ENCODE data around the gene THUMPD1. TPM values are rescaled to one million over a fixed set of nuclear protein-coding genes. Genes with fewer than 3 reads are reported as not detected.

The THUMPD1 gene
- total RNA-seq, 1 donor from 2014 or later: 30.1 TPM

DNA sequence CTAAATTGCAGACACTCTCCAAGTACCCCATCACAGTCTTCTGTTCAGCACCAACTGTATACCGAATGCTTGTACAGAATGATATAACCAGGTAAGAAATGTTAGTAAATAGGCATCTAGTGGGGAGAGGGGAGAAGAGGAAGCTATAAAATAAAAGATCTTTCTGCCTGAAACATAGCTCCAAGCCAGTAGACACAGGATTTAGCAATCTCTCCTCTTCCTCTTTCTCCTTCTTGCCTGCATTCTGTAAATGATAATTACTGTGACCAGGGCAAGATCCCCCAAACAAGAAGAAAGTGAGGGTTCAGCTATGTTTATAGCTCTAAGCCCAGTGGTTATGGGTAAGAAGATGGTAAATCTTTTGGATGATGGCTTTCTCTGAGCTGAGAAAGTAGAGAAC is 40.1 kb upstream of the THUMPD1 start:
- TF ChIP-seq, protein P1, sequence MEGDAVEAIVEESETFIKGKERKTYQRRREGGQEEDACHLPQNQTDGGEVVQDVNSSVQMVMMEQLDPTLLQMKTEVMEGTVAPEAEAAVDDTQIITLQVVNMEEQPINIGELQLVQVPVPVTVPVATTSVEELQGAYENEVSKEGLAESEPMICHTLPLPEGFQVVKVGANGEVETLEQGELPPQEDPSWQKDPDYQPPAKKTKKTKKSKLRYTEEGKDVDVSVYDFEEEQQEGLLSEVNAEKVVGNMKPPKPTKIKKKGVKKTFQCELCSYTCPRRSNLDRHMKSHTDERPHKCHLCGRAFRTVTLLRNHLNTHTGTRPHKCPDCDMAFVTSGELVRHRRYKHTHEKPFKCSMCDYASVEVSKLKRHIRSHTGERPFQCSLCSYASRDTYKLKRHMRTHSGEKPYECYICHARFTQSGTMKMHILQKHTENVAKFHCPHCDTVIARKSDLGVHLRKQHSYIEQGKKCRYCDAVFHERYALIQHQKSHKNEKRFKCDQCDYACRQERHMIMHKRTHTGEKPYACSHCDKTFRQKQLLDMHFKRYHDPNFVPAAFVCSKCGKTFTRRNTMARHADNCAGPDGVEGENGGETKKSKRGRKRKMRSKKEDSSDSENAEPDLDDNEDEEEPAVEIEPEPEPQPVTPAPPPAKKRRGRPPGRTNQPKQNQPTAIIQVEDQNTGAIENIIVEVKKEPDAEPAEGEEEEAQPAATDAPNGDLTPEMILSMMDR (IDR thresholded peaks at IDR 0.05; ENCODE audit: partially characterized antibody, unreplicated experiment): no peak
- Mint-ChIP-seq H3K4me3 (ENCODE audit: unreplicated experiment) (no peak overlapping the region), H3K9me3 (ENCODE audit: unreplicated experiment) (no peaks in the 10 kb centered on the region), H3K36me3 (ENCODE audit: unreplicated experiment) (no peaks in the 10 kb centered on the region), H3K27me3 (ENCODE audit: unreplicated experiment) (no peaks in the 10 kb centered on the region), H3K4me1 (ENCODE audit: low read depth, unreplicated experiment) (no peaks in the 10 kb centered on the region), H3K27ac (ENCODE audit: unreplicated experiment) (no peak overlapping the region)
- DNase-seq: no peak

DNA sequence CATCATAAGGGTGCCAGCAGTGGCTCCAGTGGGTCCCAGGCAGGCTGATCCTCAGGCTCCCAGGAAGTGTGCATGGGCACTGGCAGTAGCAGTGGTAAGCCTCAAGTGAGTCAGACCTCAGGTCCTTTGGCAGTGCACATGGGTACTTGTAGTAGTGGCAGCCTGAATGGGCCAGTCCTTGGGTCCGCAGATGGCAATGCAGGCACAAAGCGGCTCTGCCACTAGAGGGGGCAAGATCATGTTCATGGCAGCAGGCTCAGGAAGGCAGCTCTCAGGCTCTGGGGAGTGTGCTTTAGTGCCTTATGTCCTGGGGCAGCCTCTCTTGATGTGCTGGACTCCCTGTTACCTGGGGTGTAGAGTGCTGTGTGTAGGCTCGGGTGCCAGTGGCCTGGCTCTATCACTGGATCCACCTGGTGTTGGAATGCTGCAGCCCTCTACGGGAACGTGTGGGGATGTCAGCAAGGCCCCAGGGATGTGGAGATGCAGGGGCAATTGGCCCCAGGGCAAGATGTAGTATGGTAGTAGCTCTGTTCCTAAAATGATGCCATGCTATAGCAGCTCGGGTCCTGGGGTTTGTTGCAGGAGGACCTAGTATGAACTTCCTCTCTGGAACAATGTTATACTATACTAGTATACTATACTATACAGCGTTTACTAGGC is 33.2 kb upstream of the THUMPD1 start:
- no peaks in the 10 kb centered on the region for H3K27me3 Mint-ChIP-seq (ENCODE audit: unreplicated experiment)
- TF ChIP-seq, protein P1 (IDR thresholded peaks at IDR 0.05; ENCODE audit: partially characterized antibody, unreplicated experiment): peak; percentile 71
- no peak overlapping the region for H3K27ac Mint-ChIP-seq (ENCODE audit: unreplicated experiment)
- H3K36me3 Mint-ChIP-seq (ENCODE audit: unreplicated experiment): no peaks in the 10 kb centered on the region
- peak; percentile 81 for DNase-seq
- H3K9me3 Mint-ChIP-seq (ENCODE audit: unreplicated experiment): peaks cover 1% of the 10 kb centered on the region
- no peaks in the 10 kb centered on the region for H3K4me1 Mint-ChIP-seq (ENCODE audit: low read depth, unreplicated experiment)
- no peak overlapping the region for H3K4me3 Mint-ChIP-seq (ENCODE audit: unreplicated experiment)

DNA sequence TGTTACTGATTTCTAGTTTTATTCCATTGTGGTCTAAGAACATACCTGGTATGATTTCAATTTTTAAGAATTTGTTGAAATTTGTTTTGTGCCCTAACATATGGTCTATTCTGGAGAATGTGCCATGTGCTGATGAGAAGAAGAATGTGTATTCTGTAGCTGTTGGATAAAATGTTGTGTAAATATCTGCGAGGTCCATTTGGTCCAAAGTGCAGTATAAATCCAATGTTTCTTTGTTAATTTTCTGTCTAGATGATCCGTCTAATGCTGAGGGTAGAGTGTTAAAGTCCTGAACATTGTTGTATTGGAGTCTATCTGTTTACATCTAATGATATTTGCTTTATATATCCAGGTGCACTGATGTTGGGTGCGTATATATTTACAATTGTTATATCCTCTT is 32.1 kb upstream of the THUMPD1 start:
- H3K4me1 Mint-ChIP-seq (ENCODE audit: low read depth, unreplicated experiment): no peaks in the 10 kb centered on the region
- peaks cover 1% of the 10 kb centered on the region for H3K9me3 Mint-ChIP-seq (ENCODE audit: unreplicated experiment)
- no peak overlapping the region for H3K27ac Mint-ChIP-seq (ENCODE audit: unreplicated experiment)
- TF ChIP-seq, protein P1 (IDR thresholded peaks at IDR 0.05; ENCODE audit: partially characterized antibody, unreplicated experiment): no peak
- no peak for DNase-seq
- no peak overlapping the region for H3K4me3 Mint-ChIP-seq (ENCODE audit: unreplicated experiment)
- H3K27me3 Mint-ChIP-seq (ENCODE audit: unreplicated experiment): no peaks in the 10 kb centered on the region
- H3K36me3 Mint-ChIP-seq (ENCODE audit: unreplicated experiment): no peaks in the 10 kb centered on the region

DNA sequence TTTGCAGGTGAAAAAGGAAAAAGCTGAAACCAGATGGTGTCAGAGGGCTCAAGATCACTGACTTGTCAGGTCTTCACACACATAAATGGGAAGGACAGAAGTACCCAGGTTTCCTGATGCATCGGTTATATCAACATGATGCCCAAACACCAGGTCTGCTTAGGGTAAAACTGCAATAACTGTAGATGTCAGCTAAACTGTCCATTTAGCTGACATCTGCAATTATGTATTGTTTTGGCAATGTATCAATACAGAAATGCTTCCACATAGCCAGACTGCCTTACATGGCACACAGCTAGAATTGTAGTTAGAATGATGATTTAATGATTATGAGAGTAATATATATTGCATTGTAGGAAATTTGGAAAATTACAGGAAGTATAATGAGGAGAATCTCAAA is 27.2 kb upstream of the THUMPD1 start:
- H3K27me3 Mint-ChIP-seq (ENCODE audit: unreplicated experiment): no peaks in the 10 kb centered on the region
- peaks cover 1% of the 10 kb centered on the region for H3K9me3 Mint-ChIP-seq (ENCODE audit: unreplicated experiment)
- H3K4me3 Mint-ChIP-seq (ENCODE audit: unreplicated experiment): no peak overlapping the region
- no peak for DNase-seq
- H3K4me1 Mint-ChIP-seq (ENCODE audit: low read depth, unreplicated experiment): no peaks in the 10 kb centered on the region
- TF ChIP-seq, protein P1 (IDR thresholded peaks at IDR 0.05; ENCODE audit: partially characterized antibody, unreplicated experiment): no peak
- no peak overlapping the region for H3K27ac Mint-ChIP-seq (ENCODE audit: unreplicated experiment)
- H3K36me3 Mint-ChIP-seq (ENCODE audit: unreplicated experiment): no peaks in the 10 kb centered on the region

DNA sequence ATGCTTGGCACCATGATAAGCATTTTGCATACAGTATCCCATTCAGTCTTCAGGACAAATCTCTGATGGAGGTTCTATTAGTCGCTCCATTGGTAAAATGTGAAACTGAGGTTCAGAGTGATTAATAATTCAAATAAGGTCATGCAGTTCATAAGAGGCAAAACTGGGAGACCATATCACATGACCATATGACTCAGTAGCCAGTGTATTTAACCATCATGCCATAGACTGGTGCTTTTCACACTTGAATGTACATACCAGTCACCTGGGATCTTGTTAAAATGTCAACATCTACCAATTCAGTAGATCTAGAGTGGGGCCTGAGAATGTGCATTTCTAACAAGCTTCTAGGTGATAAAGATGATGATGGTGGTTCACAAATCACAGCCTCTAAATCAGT is 26.5 kb upstream of the THUMPD1 start:
- H3K9me3 Mint-ChIP-seq (ENCODE audit: unreplicated experiment): peaks cover 1% of the 10 kb centered on the region
- TF ChIP-seq, protein P1 (IDR thresholded peaks at IDR 0.05; ENCODE audit: partially characterized antibody, unreplicated experiment): no peak
- no peaks in the 10 kb centered on the region for H3K27me3 Mint-ChIP-seq (ENCODE audit: unreplicated experiment)
- H3K4me1 Mint-ChIP-seq (ENCODE audit: low read depth, unreplicated experiment): no peaks in the 10 kb centered on the region
- no peaks in the 10 kb centered on the region for H3K36me3 Mint-ChIP-seq (ENCODE audit: unreplicated experiment)
- no peak overlapping the region for H3K4me3 Mint-ChIP-seq (ENCODE audit: unreplicated experiment)
- no peak for DNase-seq
- no peak overlapping the region for H3K27ac Mint-ChIP-seq (ENCODE audit: unreplicated experiment)
